GM12878 (cell line): Measurements from ENCODE around the gene CDSN. TPM values are rescaled to one million over a fixed set of nuclear protein-coding genes. Genes with fewer than 3 reads are reported as not detected.

Experiments used
- ATAC-seq: fragments of 200-7000 bp; cut with Tn5 transposase; 3 replicates; pipeline ENCODE4 v1.9.1; 2020; ENCODE audit warnings: mild to moderate bottlenecking, moderate library complexity
- BruUV-seq: library from RNA; stranded (reverse); fragments of 400-500 nt; replicated peaks from 2 replicates; lab custom pipeline; 2021; lab: Mats Ljungman, UMichigan
- CTCF ChIA-PET: fragments of 300-600 bp; sonication (Branson Sonifier 250); formaldehyde crosslinking; extraction: SDS; loops from one replicate; lab custom pipeline; 2021; ENCODE audit warnings: inconsistent platforms; lab: Yijun Ruan, JAX
- POLR2A ChIA-PET: fragments of 350-600 bp; formaldehyde crosslinking; extraction: SDS; loops from one replicate; lab custom pipeline; 2021; ENCODE audit warnings: inconsistent platforms; lab: Charles Lee
- RAD21 ChIA-PET: fragments of 300-600 bp; sonication (Branson Sonifier 250); formaldehyde crosslinking; loops from one replicate; lab custom pipeline; 2023; ENCODE audit warnings: antibody characterized with exemption; ENCODE audit not compliant: unreplicated experiment; lab: Charles Lee
- SMC1A ChIA-PET: fragments of 300-600 bp; sonication (Branson Sonifier 250); formaldehyde crosslinking; loops from one replicate; lab custom pipeline; 2023; ENCODE audit not compliant: unreplicated experiment, uncharacterized antibody; lab: Charles Lee
- DNase-seq: peaks from one replicate; pipeline ENCODE4 v3.0.0-alpha.2; 2011; ENCODE audit warnings: low read depth, low spot score
- FAIRE-seq: peaks from 3 replicates; lab custom pipeline; 2011; peaks lifted over from hg19 to GRCh38; lab: Jason Lieb, UNC
- H2AFZ ChIP-seq: 2 replicates; pipeline ENCODE4 v1.6.0; 2011; ENCODE audit warnings: low read depth, low read length, control low read depth; ENCODE audit not compliant: control insufficient read depth
- H3K27ac ChIP-seq: 2 replicates; pipeline ENCODE4 v1.5.1; 2011; ENCODE audit warnings: control low read depth; ENCODE audit not compliant: control insufficient read depth, insufficient read depth
- H3K27me3 ChIP-seq, 2 experiments: replicated peaks in 1 of 2; 2 replicates each; pipeline versions ENCODE4 v1.6.0 to v1.6.1; 2011; ENCODE audit warnings: low read length in 1 of 2; ENCODE audit not compliant: control insufficient read depth in 2 of 2, insufficient read depth in 2 of 2
- H3K36me3 ChIP-seq, 2 experiments: 2 replicates each; pipeline ENCODE4 v1.5.1; 2011; ENCODE audit warnings: low read length in 1 of 2; ENCODE audit not compliant: control insufficient read depth in 2 of 2, insufficient read depth in 2 of 2
- H3K4me1 ChIP-seq: 2 replicates; pipeline ENCODE4 v1.6.1; 2011; ENCODE audit warnings: mild to moderate bottlenecking, low read length, moderate library complexity, mixed read lengths; ENCODE audit not compliant: control insufficient read depth, insufficient read depth
- H3K4me2 ChIP-seq: 2 replicates; pipeline ENCODE4 v1.6.0; 2011; ENCODE audit warnings: control low read depth; ENCODE audit not compliant: control insufficient read depth, insufficient read depth
- H3K4me3 ChIP-seq: fragments of 200-600 bp; sonication (generic); 2 replicates; pipeline ENCODE4 v1.5.1; 2016
- H3K79me2 ChIP-seq: 2 replicates; pipeline ENCODE4 v1.6.0; 2011; ENCODE audit warnings: low read length; ENCODE audit not compliant: control insufficient read depth, insufficient read depth
- H3K9ac ChIP-seq: 2 replicates; pipeline ENCODE4 v1.8.0; 2011; ENCODE audit warnings: low read length, control low read depth, mixed read lengths; ENCODE audit not compliant: control insufficient read depth, insufficient read depth
- H3K9me3 ChIP-seq: replicated peaks from 3 replicates; pipeline ENCODE4 v1.5.1; 2011; ENCODE audit warnings: mild to moderate bottlenecking, low read length; ENCODE audit not compliant: control insufficient read depth, insufficient read depth
- H4K20me1 ChIP-seq: 2 replicates; pipeline ENCODE4 v1.6.0; 2011; ENCODE audit not compliant: control insufficient read depth, insufficient read depth
- BRCA1 ChIP-seq: IDR thresholded peaks from 2 replicates; pipeline ENCODE4 v1.6.1; 2011; ENCODE audit warnings: low read depth, low read length, improper control_type of control experiment
- HCFC1 ChIP-seq: fragments of 150-350 bp; IDR thresholded peaks from 2 replicates; pipeline ENCODE4 v1.6.1; 2014; ENCODE audit warnings: low read length
- MEF2A ChIP-seq: IDR thresholded peaks from 2 replicates; pipeline ENCODE4 v1.6.1; 2011; ENCODE audit warnings: low read depth, mild to moderate bottlenecking, low read length, moderate library complexity; ENCODE audit not compliant: insufficient read depth
- MYC ChIP-seq: IDR thresholded peaks from 2 replicates; pipeline ENCODE4 v1.6.1; 2011; ENCODE audit warnings: mild to moderate bottlenecking, low read length, moderate library complexity, inconsistent platforms; ENCODE audit not compliant: insufficient read depth, insufficient replicate concordance, insufficient read length, severe bottlenecking
- TBL1XR1 ChIP-seq: IDR thresholded peaks from 2 replicates; pipeline ENCODE4 v1.6.1; 2012; ENCODE audit warnings: low read depth, low read length, improper control_type of control experiment
- ZNF274 ChIP-seq: IDR thresholded peaks from one replicate; pipeline ENCODE4 v1.8.0; 2011; ENCODE audit not compliant: insufficient read length, insufficient read depth
- WGBS: methylation state at CpG from one replicate; pipeline ENCODE4 v1.1.6; 2016; ENCODE audit warnings: low lambda C conversion rate; ENCODE audit not compliant: insufficient replicate concordance, insufficient coverage; ENCODE audit errors: missing lambda C conversion rate; 5-methylcytosine and 5-hydroxymethylcytosine counted together
- in situ Hi-C: fragments of 300-500 bp; cut with MboI; formaldehyde crosslinking; loops from 9 replicates; pipeline ENCODE4 v1.14.3; 2018; ENCODE audit warnings: mixed read lengths
- intact Hi-C: fragments of 100-400 bp; cut with micrococcal nuclease; formaldehyde crosslinking; loops from one replicate; pipeline ENCODE4 v1.14.2; 2022; ENCODE audit not compliant: unreplicated experiment
- polyA plus RNA-seq, 11 experiments: library from polyadenylated mRNA; depleted of rRNA in 4 of 11; unstranded in 6 of 11; stranded (reverse) in 5 of 11; fragments of >200 nt; fragmentation: Nextera tagmentation in 4 of 11; fragmentation: Illumina TruSeq in 1 of 11; extraction: Ambion mirVana in 4 of 11; extraction: Trizol in 1 of 11; gene quantifications; 1 replicate in 1 of 11; 2 replicates in 10 of 11; pipeline versions ENCODE4 v1.2.1 to v1.2.3, GENCODE V29; 2011 to 2016; ENCODE audit warnings: inconsistent platforms in 2 of 11, missing spikeins in 2 of 11, low read depth in 1 of 11
- total RNA-seq, 4 experiments: library from RNA; depleted of rRNA in 3 of 4; stranded (reverse); fragments of >200 nt in 3 of 4; fragmentation: Illumina TruSeq in 1 of 4; extraction: Trizol in 1 of 4; gene quantifications; 2 replicates each; pipeline versions ENCODE4 v1.2.1 to v1.2.3, GENCODE V29; 2013 to 2021
- TF ChIP-seq, protein P1 (sequence below): fragments of 450-650 bp; IDR thresholded peaks from 2 replicates; pipeline ENCODE4 v1.6.1; 2016; ENCODE audit warnings: mild to moderate bottlenecking

Gene CDSN
- total and polyA plus RNA-seq, 10 of the 15 experiments (the other 5 are each of a cell fraction or from before 2014, with no cell fraction given): 0.01 TPM; not detected in 9

DNA sequence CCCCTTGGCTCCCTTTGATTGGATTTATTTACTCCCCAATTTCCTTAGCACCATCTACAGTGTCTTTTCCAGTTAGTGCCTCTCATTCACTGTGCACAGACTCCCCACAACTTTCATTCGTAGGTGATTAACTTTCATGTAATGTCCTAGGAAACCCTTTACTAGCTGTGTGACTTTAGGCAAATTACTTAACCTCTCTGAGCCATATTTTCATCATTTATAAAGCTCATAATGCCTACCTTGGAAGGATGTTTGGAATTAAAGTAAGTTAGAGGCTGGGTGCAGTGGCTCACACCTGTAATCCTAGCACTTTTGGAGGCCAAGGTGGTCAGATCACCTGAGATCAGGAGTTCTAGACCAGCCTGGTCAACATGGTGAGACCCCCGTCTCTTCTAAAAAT, 28.0 kb downstream of the CDSN start:
- intact Hi-C loops: no loop called here
- POLR2A ChIA-PET: interaction anchor here (1.5 kb wide), 1 partner anchor 34 kb away, joined by 4 read pairs; no protein-coding TSS in a partner anchor

More for the DNA sequence above, 28.0 kb downstream of the CDSN start:
- CTCF ChIA-PET: interaction anchor here (1.3 to 4.6 kb wide), 5 partner anchors 13 to 547 kb away, joined by 3 to 30 read pairs (median 6); partner anchors contain the start of gene PSORS1C1
- 0% methylated on average over 2 of the region's 2 CpGs for WGBS
- no peak overlapping the region for H3K4me3 ChIP-seq
- H3K27ac ChIP-seq: no peak overlapping the region
- SMC1A ChIA-PET: interaction anchor here (0.6 to 1.6 kb wide), 4 partner anchors 9 to 601 kb away, joined by 3 to 5 read pairs (median 3); no protein-coding TSS in a partner anchor
- H3K9me3 ChIP-seq: no peaks in the 10 kb centered on the region
- H3K9ac ChIP-seq: no peak overlapping the region
- ATAC-seq: no peak
- no peak for DNase-seq
- no peak overlapping the region for H3K4me2 ChIP-seq
- no TSS peak for BruUV-seq
- H2AFZ ChIP-seq: no peak overlapping the region
- H3K4me1 ChIP-seq: no peaks in the 10 kb centered on the region
- no peaks in the 10 kb centered on the region; a peak in 1 of 4 replicates for H3K27me3 ChIP-seq
- no peaks in the 10 kb centered on the region for H3K79me2 ChIP-seq
- in situ Hi-C loops: loop anchor here (10.0 kb wide), 1 partner anchor 627 kb away; no protein-coding TSS in a partner anchor
- RAD21 ChIA-PET: interaction anchor here (1.7 kb wide), 1 partner anchor 10 kb away, joined by 5 read pairs; no protein-coding TSS in a partner anchor
- no peaks in the 10 kb centered on the region for H4K20me1 ChIP-seq
- H3K36me3 ChIP-seq: no peaks in the 10 kb centered on the region
- no peak for FAIRE-seq
- TF ChIP-seq TBL1XR1 (no peak), MEF2A (no peak), HCFC1 (no peak), ZNF274 (no peak), MYC (no peak), BRCA1 (no peak)
- TF ChIP-seq, protein P1, sequence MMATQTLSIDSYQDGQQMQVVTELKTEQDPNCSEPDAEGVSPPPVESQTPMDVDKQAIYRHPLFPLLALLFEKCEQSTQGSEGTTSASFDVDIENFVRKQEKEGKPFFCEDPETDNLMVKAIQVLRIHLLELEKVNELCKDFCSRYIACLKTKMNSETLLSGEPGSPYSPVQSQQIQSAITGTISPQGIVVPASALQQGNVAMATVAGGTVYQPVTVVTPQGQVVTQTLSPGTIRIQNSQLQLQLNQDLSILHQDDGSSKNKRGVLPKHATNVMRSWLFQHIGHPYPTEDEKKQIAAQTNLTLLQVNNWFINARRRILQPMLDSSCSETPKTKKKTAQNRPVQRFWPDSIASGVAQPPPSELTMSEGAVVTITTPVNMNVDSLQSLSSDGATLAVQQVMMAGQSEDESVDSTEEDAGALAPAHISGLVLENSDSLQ: no peak
